Tibial nerve (tissue), 4 donors: ENCODE results near the gene DPP9. TPM values are rescaled to one million over a fixed set of nuclear protein-coding genes. Genes with fewer than 3 reads are reported as not detected.

Experiments used
- DNase-seq, 2 donors: peaks; one replicate each; pipeline ENCODE4 v3.0.0-alpha.2; 2019; ENCODE audit warnings: low spot score in 2 of 2
- H3K27ac ChIP-seq, 4 donors: fragments of 200-600 bp; sonication (generic) in 3 of 4; one replicate each; pipeline ENCODE4 v1.5.1; 2017 to 2019; ENCODE audit warnings: mild to moderate bottlenecking in 1 of 4
- H3K27me3 ChIP-seq, 2 donors: fragments of 200-600 bp; sonication (generic) in 1 of 2; one replicate each; pipeline versions ENCODE4 v1.5.1 to v1.6.0; 2017 to 2019
- H3K36me3 ChIP-seq, 3 donors: fragments of 200-600 bp; sonication (generic); one replicate each; pipeline ENCODE4 v1.5.1; 2018 to 2019
- H3K4me1 ChIP-seq, 4 donors: fragments of 200-600 bp; sonication (generic) in 3 of 4; one replicate each; pipeline ENCODE4 v1.5.1; 2017 to 2019
- H3K4me3 ChIP-seq, 4 donors: fragments of 200-600 bp; sonication (generic) in 3 of 4; one replicate each; pipeline ENCODE4 v1.5.1; 2017 to 2019; ENCODE audit warnings: mild to moderate bottlenecking in 1 of 4, moderate library complexity in 1 of 4
- H3K9me3 ChIP-seq, 4 donors: fragments of 200-600 bp; sonication (generic) in 3 of 4; one replicate each; pipeline ENCODE4 v1.5.1; 2017 to 2019
- CTCF ChIP-seq, 5 experiments: fragments of 200-600 bp in 3 of 5; fragments of 450-650 bp in 2 of 5; sonication (generic) in 3 of 5; IDR thresholded peaks; one replicate each; pipeline ENCODE4 v1.5.1; 2016 to 2019; ENCODE audit warnings: antibody characterized with exemption in 5 of 5, mild to moderate bottlenecking in 3 of 5, moderate library complexity in 2 of 5
- EP300 ChIP-seq, 2 donors: sonication (generic); formaldehyde crosslinking; IDR thresholded peaks; one replicate each; pipeline ENCODE4 v1.6.1; 2017; ENCODE audit warnings: antibody characterized with exemption in 2 of 2, mild to moderate bottlenecking in 1 of 2
- POLR2A ChIP-seq, 2 donors: fragments of 450-650 bp; IDR thresholded peaks; one replicate each; pipeline ENCODE4 v1.6.1; 2017; ENCODE audit warnings: antibody characterized with exemption in 2 of 2, mild to moderate bottlenecking in 2 of 2, moderate library complexity in 2 of 2
- WGBS, 2 donors: methylation state at CpG; one replicate each; pipeline ENCODE4 v1.1.5; 2018; 5-methylcytosine and 5-hydroxymethylcytosine counted together
- total RNA-seq, 4 donors: library from RNA; depleted of rRNA; stranded (reverse); fragments of >200 nt; gene quantifications; one replicate each; pipeline ENCODE4 v1.1.0, GENCODE V29; 2016

Gene DPP9
- total RNA-seq, 4 donors from 2014 or later: 53.9 to 134 (median 68.0) TPM

GRCh38 chr19:4641132-4641531, 82.5 kb downstream of the DPP9 start:
- TF ChIP-seq EP300 (IDR thresholded peaks at IDR 0.05) (no peak), POLR2A (IDR thresholded peaks at IDR 0.05) (no peak), CTCF (IDR thresholded peaks at IDR 0.05) (no peak)
- 70 to 73% methylated on average over 9 to 14 of the region's 14 CpGs for WGBS, 2 donors
- H3K9me3 ChIP-seq: no peaks in the 10 kb centered on the region
- H3K27ac ChIP-seq: peak overlapping the region in 1 of 4 donors; percentile 85
- H3K27me3 ChIP-seq: no peaks in the 10 kb centered on the region
- no peak overlapping the region for H3K4me3 ChIP-seq
- DNase-seq: no peak
- H3K4me1 ChIP-seq: peaks cover 0 to 32% (median 24%) of the 10 kb centered on the region in 4 donors
- no peaks in the 10 kb centered on the region for H3K36me3 ChIP-seq

GRCh38 chr19:4640247-4641000, 83.2 kb downstream of the DPP9 start:
- TF ChIP-seq EP300 (IDR thresholded peaks at IDR 0.05) (no peak), POLR2A (IDR thresholded peaks at IDR 0.05) (no peak), CTCF (IDR thresholded peaks at IDR 0.05) (no peak)
- Histone ChIP-seq H3K27me3 (no peaks in the 10 kb centered on the region), H3K9me3 (no peaks in the 10 kb centered on the region), H3K4me1 (peaks cover 0 to 40% (median 31%) of the 10 kb centered on the region in 4 donors), H3K36me3 (no peaks in the 10 kb centered on the region), H3K27ac (peak overlapping the region in 3 of 4 donors; percentile 73 to 85 (median 84)), H3K4me3 (peak overlapping the region; percentile 51 to 80 (median 69))
- no peak for DNase-seq
- WGBS, 2 donors: 68 to 81% methylated on average over 15 to 17 of the region's 17 CpGs

GRCh38 chr19:4639531-4640246, 84.0 kb downstream of the DPP9 start:
- H3K9me3 ChIP-seq: no peaks in the 10 kb centered on the region
- peaks cover 0 to 43% (median 31%) of the 10 kb centered on the region in 4 donors for H3K4me1 ChIP-seq
- H3K27me3 ChIP-seq: no peaks in the 10 kb centered on the region
- peak overlapping the region; percentile 35 to 85 (median 78) for H3K27ac ChIP-seq
- H3K36me3 ChIP-seq: no peaks in the 10 kb centered on the region
- no peak for DNase-seq
- WGBS, 2 donors: 6% methylated on average over 31 to 39 of the region's 39 CpGs
- H3K4me3 ChIP-seq: peak overlapping the region; percentile 51 to 80 (median 69)
- TF ChIP-seq POLR2A (IDR thresholded peaks at IDR 0.05) (peak in 1 of 2 donors; percentile 32), CTCF (IDR thresholded peaks at IDR 0.05) (no peak)

GRCh38 chr19:4638828-4639530, 84.7 kb downstream of the DPP9 start, which contains the start of gene TNFAIP8L1:
TSS of gene TNFAIP8L1 (plus strand) at chr19:4639516. CDS start at chr19:4651870, 12,354 bp downstream.
- Histone ChIP-seq H3K4me3 (peak within 1 kb of the TSS; percentile 51 to 80 (median 69)), H3K27ac (peak within 1 kb of the TSS; percentile 39 to 85 (median 78)), H3K36me3 (no peaks in the 10 kb centered on the region), H3K4me1 (peaks cover 0 to 43% (median 31%) of the 10 kb centered on the region in 4 donors), H3K27me3 (no peaks in the 10 kb centered on the region), H3K9me3 (no peaks in the 10 kb centered on the region)
- no peak for TF ChIP-seq CTCF (IDR thresholded peaks at IDR 0.05)
- TF ChIP-seq POLR2A (IDR thresholded peaks at IDR 0.05): no peak
- TF ChIP-seq EP300 (IDR thresholded peaks at IDR 0.05): peak in 1 of 2 donors; percentile 29
- DNase-seq: peak; percentile 97
- 3% methylated on average over 33 to 48 of the region's 49 CpGs for WGBS, 2 donors
